ENCODE results near the gene ATP5PO.

Gene ATP5PO

GRCh38 chr21:33948951-33949444 lies 33.4 kb upstream of the ATP5PO start:
- H3K4me1 ChIP-seq (ENCODE audit: control insufficient read depth in 2 of 2, insufficient read depth in 1 of 2, low read depth in 1 of 2, low read length in 2 of 2), result peaks cover 19 to 23% of the 10 kb centered on the region in 2 donors
- no peak overlapping the region for H3K4me3 ChIP-seq (ENCODE audit: low read length in 2 of 2)
- H2BK120ac ChIP-seq (ENCODE audit: low read depth, low read length), result no peak overlapping the region
- no peak for DNase-seq (ENCODE audit: low spot score)
- peak overlapping the region; percentile 96 for H3K27ac ChIP-seq (replicated peaks; ENCODE audit: low read length)
- peaks cover 0 to 2% of the 10 kb centered on the region in 2 donors for H3K9me3 ChIP-seq (replicated peaks in 1 of 2; ENCODE audit: control insufficient read depth in 2 of 2, insufficient read depth in 1 of 2, low read depth in 1 of 2, low read length in 2 of 2)
- H3K23ac ChIP-seq (ENCODE audit: low read depth, low read length, poor library complexity), result no peak overlapping the region
- no peak overlapping the region for H4K91ac ChIP-seq (ENCODE audit: low read depth, low read length, poor library complexity)
- H2AK5ac ChIP-seq (ENCODE audit: low read depth, low read length), result peak overlapping the region; percentile 2
- H3K14ac ChIP-seq (ENCODE audit: low read length), result no peak overlapping the region
- no peaks in the 10 kb centered on the region for H3K36me3 ChIP-seq (replicated peaks in 1 of 2; ENCODE audit: control insufficient read depth in 2 of 2, insufficient read depth in 2 of 2, low read length in 2 of 2)
- peak overlapping the region; percentile 14 for H2BK5ac ChIP-seq (ENCODE audit: low read length)
- no peaks in the 10 kb centered on the region for H3K27me3 ChIP-seq (ENCODE audit: control insufficient read depth in 3 of 3, insufficient read depth in 3 of 3, low read depth in 1 of 3, low read length in 3 of 3)
- no peak overlapping the region for H4K8ac ChIP-seq (ENCODE audit: low read depth, low read length)
- no CpG with 5 or more reads among the region's 9 CpGs for WGBS, 2 donors (ENCODE audit: extremely low coverage in 2 of 2, insufficient read length in 2 of 2, insufficient replicate concordance in 1 of 2)
- no peak overlapping the region for H3K9ac ChIP-seq (ENCODE audit: low read depth, low read length, poor library complexity)
- no peak overlapping the region for H2BK15ac ChIP-seq (ENCODE audit: low read length)
- peak overlapping the region; percentile 44 for H3K18ac ChIP-seq (ENCODE audit: low read length)
- H3K79me1 ChIP-seq (ENCODE audit: low read depth, low read length), result peaks cover 2% of the 10 kb centered on the region
- no peak overlapping the region for H3K4me2 ChIP-seq (ENCODE audit: insufficient read depth, low read length, poor library complexity, severe bottlenecking)
- no peak overlapping the region for H3K4ac ChIP-seq (ENCODE audit: low read length)
- H2BK12ac ChIP-seq (ENCODE audit: low read length), result peak overlapping the region; percentile 65
- H2AFZ ChIP-seq (ENCODE audit: low read length), result peak overlapping the region; percentile 72

- H2BK120ac ChIP-seq (ENCODE audit: low read depth, low read length), result no peak overlapping the region
- H3K27ac ChIP-seq (replicated peaks; ENCODE audit: low read length), result peak overlapping the region; percentile 96
- no peak overlapping the region for H4K91ac ChIP-seq (ENCODE audit: low read depth, low read length, poor library complexity)
- peak overlapping the region in 1 of 2 donors; percentile 30 for H3K4me3 ChIP-seq (ENCODE audit: low read length in 2 of 2)
- H3K27me3 ChIP-seq (ENCODE audit: control insufficient read depth in 3 of 3, insufficient read depth in 3 of 3, low read depth in 1 of 3, low read length in 3 of 3), result no peaks in the 10 kb centered on the region
- H3K36me3 ChIP-seq (replicated peaks in 1 of 2; ENCODE audit: control insufficient read depth in 2 of 2, insufficient read depth in 2 of 2, low read length in 2 of 2), result no peaks in the 10 kb centered on the region
- H3K9ac ChIP-seq (ENCODE audit: low read depth, low read length, poor library complexity), result no peak overlapping the region
- H3K4ac ChIP-seq (ENCODE audit: low read length), result no peak overlapping the region
- H3K79me1 ChIP-seq (ENCODE audit: low read depth, low read length), result peaks cover 2% of the 10 kb centered on the region
- H2AFZ ChIP-seq (ENCODE audit: low read length), result peak overlapping the region; percentile 72
- peak overlapping the region; percentile 84 for H3K18ac ChIP-seq (ENCODE audit: low read length)
- no peak overlapping the region for H2BK12ac ChIP-seq (ENCODE audit: low read length)
- no CpG with 5 or more reads among the region's 17 CpGs for WGBS, 2 donors (ENCODE audit: extremely low coverage in 2 of 2, insufficient read length in 2 of 2, insufficient replicate concordance in 1 of 2)
- peak; percentile 78 for DNase-seq (ENCODE audit: low spot score)
- H3K14ac ChIP-seq (ENCODE audit: low read length), result no peak overlapping the region
- no peak overlapping the region for H2AK5ac ChIP-seq (ENCODE audit: low read depth, low read length)
- no peak overlapping the region for H3K23ac ChIP-seq (ENCODE audit: low read depth, low read length, poor library complexity)
- peaks cover 0 to 4% of the 10 kb centered on the region in 2 donors for H3K9me3 ChIP-seq (replicated peaks in 1 of 2; ENCODE audit: control insufficient read depth in 2 of 2, insufficient read depth in 1 of 2, low read depth in 1 of 2, low read length in 2 of 2)
- peak overlapping the region; percentile 14 for H2BK5ac ChIP-seq (ENCODE audit: low read length)
- no peak overlapping the region for H2BK15ac ChIP-seq (ENCODE audit: low read length)
- H3K4me2 ChIP-seq (ENCODE audit: insufficient read depth, low read length, poor library complexity, severe bottlenecking), result peak overlapping the region; percentile 45
- no peak overlapping the region for H4K8ac ChIP-seq (ENCODE audit: low read depth, low read length)
- peaks cover 19 to 23% of the 10 kb centered on the region in 2 donors for H3K4me1 ChIP-seq (ENCODE audit: control insufficient read depth in 2 of 2, insufficient read depth in 1 of 2, low read depth in 1 of 2, low read length in 2 of 2)
Observed at GRCh38 chr21:33948096-33948950, 32.7 kb upstream of the ATP5PO start.

- H2AK5ac ChIP-seq (ENCODE audit: low read depth, low read length), result peak overlapping the region; percentile 61
- peak overlapping the region; percentile 90 for H4K91ac ChIP-seq (ENCODE audit: low read depth, low read length, poor library complexity)
- H3K4ac ChIP-seq (ENCODE audit: low read length), result peak overlapping the region; percentile 2
- H2AFZ ChIP-seq (ENCODE audit: low read length), result peak overlapping the region; percentile 72
- no peak overlapping the region for H3K9ac ChIP-seq (ENCODE audit: low read depth, low read length, poor library complexity)
- peak overlapping the region; percentile 86 for H3K18ac ChIP-seq (ENCODE audit: low read length)
- H3K27ac ChIP-seq (replicated peaks; ENCODE audit: low read length), result peak overlapping the region; percentile 96
- peaks cover 20 to 23% of the 10 kb centered on the region in 2 donors for H3K4me1 ChIP-seq (ENCODE audit: control insufficient read depth in 2 of 2, insufficient read depth in 1 of 2, low read depth in 1 of 2, low read length in 2 of 2)
- no peak overlapping the region for H3K23ac ChIP-seq (ENCODE audit: low read depth, low read length, poor library complexity)
- no peaks in the 10 kb centered on the region for H3K36me3 ChIP-seq (replicated peaks in 1 of 2; ENCODE audit: control insufficient read depth in 2 of 2, insufficient read depth in 2 of 2, low read length in 2 of 2)
- peak overlapping the region in 1 of 2 donors; percentile 30 for H3K4me3 ChIP-seq (ENCODE audit: low read length in 2 of 2)
- WGBS, 2 donors (ENCODE audit: extremely low coverage in 2 of 2, insufficient read length in 2 of 2, insufficient replicate concordance in 1 of 2), result no CpG with 5 or more reads among the region's 9 CpGs
- peak overlapping the region; percentile 78 for H2BK120ac ChIP-seq (ENCODE audit: low read depth, low read length)
- H4K8ac ChIP-seq (ENCODE audit: low read depth, low read length), result no peak overlapping the region
- H3K27me3 ChIP-seq (ENCODE audit: control insufficient read depth in 3 of 3, insufficient read depth in 3 of 3, low read depth in 1 of 3, low read length in 3 of 3), result no peaks in the 10 kb centered on the region
- peak; percentile 89 for DNase-seq (ENCODE audit: low spot score)
- H2BK15ac ChIP-seq (ENCODE audit: low read length), result no peak overlapping the region
- peak overlapping the region; percentile 49 for H2BK5ac ChIP-seq (ENCODE audit: low read length)
- H3K79me1 ChIP-seq (ENCODE audit: low read depth, low read length), result peaks cover 2% of the 10 kb centered on the region
- H3K9me3 ChIP-seq (replicated peaks in 1 of 2; ENCODE audit: control insufficient read depth in 2 of 2, insufficient read depth in 1 of 2, low read depth in 1 of 2, low read length in 2 of 2), result peaks cover 0 to 6% of the 10 kb centered on the region in 2 donors
- no peak overlapping the region for H3K14ac ChIP-seq (ENCODE audit: low read length)
- H2BK12ac ChIP-seq (ENCODE audit: low read length), result no peak overlapping the region
- peak overlapping the region; percentile 45 for H3K4me2 ChIP-seq (ENCODE audit: insufficient read depth, low read length, poor library complexity, severe bottlenecking)
Observed at GRCh38 chr21:33947451-33948095, 32.0 kb upstream of the ATP5PO start.

Data from neuronal stem cell (in vitro differentiated cells).